HG03159 (cell line): ENCODE measurements around the gene FBXL15.

Experiments used
- ATAC-seq: cut with Tn5 transposase; IDR thresholded peaks from one replicate; pipeline ENCODE4 v1.9.1; 2021; ENCODE audit warnings: mild to moderate bottlenecking, moderate library complexity; ENCODE audit not compliant: unreplicated experiment

The FBXL15 gene

DNA sequence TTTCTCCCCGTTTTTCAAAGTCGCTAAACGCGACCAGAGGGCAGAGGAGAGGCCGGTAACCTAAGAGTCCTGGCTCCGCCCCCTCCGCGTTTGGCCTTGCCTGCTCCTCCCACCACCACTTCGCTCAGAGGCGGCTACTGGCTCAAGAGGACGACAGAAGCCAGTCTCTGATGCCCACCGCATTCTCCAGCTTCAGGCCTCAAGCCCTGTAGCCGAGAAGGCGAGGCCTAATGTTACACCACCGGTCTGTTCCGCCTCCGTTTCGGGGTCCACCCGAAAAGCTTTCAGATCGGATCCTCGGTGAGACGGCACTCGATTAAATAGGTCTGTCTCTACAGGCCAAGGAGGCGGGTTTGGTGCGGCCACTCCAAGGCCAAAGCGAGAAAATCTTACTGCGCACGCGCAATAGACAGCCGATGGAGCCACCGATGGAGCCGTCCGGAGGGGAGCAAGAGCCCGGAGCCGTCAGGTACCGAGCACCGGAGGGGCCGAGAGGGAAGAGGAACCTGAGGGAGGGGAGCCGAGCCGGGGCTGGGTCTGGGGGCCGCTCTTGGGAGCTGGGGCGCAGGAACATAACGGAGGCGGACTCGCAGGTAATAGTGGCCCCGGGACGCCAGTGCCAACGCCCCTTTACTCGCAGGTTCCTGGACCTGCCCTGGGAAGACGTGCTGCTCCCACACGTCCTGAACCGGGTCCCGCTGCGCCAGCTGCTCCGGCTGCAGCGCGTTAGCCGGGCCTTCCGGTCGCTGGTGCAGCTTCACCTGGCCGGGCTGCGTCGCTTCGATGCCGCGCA lies at the start of gene FBXL15:
FBXL15 (plus strand) TSS at position 123 of the 793 bp plus-strand sequence; CDS start at position 417, 294 bp downstream.
- peak; percentile 66 for ATAC-seq

DNA sequence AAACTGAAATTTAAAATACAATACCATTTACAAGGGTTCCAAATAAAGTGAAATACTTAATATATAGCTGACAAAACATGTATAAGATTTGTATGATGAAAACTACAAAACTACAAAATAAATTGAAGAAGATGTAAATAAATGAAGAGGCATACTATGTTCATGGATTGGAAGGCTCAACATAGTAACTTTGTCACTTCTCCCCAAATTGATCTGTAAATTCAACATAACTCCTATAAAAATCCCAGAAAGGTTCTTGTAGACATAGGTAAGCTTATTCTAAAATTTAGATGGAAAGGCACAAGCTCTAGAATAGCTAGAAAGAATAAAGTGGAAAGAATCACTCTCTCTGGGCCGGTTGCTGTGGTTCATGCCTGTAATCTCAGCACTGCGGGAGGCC lies 49.3 kb upstream of the FBXL15 start:
- ATAC-seq = no peak

GRCh38 chr10:102375250-102375649 lies 45.4 kb upstream of the FBXL15 start:
- ATAC-seq = no peak

DNA sequence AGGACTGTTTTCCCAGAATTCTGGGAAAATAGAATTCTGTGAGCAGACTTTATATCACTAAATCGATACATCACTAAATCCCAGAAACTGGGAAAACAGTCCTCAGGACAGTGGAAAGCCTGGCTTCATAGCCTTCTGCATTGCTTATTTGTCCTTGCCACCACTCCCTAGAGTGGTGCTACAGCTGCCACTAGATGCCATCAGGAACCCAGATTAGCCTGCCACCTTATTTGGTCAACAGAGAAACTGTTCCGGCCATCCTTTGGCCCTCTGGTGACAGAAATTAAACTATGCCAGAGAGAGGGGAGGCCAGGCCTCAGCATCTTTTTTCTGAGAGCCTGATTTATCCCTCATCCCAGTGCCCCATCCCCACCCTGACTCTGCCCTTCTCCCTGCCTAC lies 44.8 kb upstream of the FBXL15 start:
- no peak for ATAC-seq

- ATAC-seq = no peak
Observed at GRCh38 chr10:102376901-102377300, 43.7 kb upstream of the FBXL15 start.

- no peak for ATAC-seq
Observed at GRCh38 chr10:102379383-102379782, 41.3 kb upstream of the FBXL15 start.

DNA sequence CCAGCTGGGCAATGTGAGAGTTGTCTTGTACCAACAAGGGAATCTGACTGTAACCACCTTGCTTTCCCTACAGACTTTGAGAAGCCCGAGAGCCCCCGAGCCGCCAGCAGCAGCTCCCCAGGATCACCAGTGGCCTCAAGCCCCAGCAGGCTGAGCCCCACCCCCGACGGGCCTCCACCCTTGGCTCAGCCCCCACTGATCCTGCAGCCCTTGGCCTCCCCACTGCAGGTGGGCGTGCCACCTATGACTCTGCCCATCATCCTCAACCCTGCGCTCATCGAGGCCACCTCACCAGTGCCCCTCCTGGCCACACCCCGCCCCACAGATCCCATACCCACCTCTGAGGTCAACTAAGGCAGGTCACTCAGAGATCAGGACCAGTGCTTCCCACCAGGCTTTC lies 38.7 kb upstream of the FBXL15 start:
- ATAC-seq = no peak

DNA sequence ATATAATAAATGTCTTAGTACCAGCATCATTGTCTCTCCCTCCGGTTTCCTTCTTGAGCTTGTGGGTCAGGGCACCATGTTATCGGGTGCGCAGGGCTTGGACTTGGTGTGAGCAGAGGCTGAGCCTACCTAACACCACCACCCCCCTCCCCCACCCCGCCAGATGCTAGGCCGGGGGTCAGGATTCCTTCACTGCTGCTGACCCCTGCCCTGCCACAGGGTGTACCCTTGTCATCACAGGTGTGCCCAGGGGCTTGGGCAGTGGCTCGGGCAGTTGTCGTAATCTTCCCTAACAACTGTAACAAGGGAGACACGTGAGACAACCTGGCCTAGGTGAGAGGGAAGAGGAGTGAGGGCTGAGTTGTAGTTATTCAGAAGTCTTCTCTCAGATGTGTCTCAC lies 37.8 kb upstream of the FBXL15 start:
- ATAC-seq = no peak

- no peak for ATAC-seq
Observed at GRCh38 chr10:102384053-102384452, 36.6 kb upstream of the FBXL15 start.

- no peak for ATAC-seq
Observed at GRCh38 chr10:102384606-102385429, 35.8 kb upstream of the FBXL15 start.

- no peak for ATAC-seq
Observed at GRCh38 chr10:102389894-102390293, 30.7 kb upstream of the FBXL15 start.

DNA sequence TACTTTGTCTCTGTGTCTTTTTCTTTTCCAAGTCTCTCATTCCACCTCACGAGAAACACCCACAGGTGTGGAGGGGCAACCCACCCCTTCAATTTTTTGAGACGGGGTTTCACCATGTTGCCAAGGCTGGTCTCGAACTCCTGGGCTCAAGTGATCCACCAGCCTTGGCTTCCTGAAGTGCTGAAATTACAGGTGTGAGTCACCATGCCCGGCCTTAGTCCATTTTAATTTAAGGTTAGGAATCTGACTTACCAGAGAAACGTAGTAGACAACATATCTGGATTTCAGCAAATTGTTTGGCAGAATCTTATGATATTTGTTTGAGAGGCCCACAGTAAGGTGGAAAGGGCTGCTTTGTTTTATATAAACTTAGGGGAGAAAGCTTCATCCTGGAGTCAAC lies 28.3 kb upstream of the FBXL15 start:
- no peak for ATAC-seq

- no peak for ATAC-seq
Observed at GRCh38 chr10:102393411-102394078, 27.1 kb upstream of the FBXL15 start.

- ATAC-seq = peak; percentile 78
Observed at GRCh38 chr10:102394079-102394800, 26.4 kb upstream of the FBXL15 start.

DNA sequence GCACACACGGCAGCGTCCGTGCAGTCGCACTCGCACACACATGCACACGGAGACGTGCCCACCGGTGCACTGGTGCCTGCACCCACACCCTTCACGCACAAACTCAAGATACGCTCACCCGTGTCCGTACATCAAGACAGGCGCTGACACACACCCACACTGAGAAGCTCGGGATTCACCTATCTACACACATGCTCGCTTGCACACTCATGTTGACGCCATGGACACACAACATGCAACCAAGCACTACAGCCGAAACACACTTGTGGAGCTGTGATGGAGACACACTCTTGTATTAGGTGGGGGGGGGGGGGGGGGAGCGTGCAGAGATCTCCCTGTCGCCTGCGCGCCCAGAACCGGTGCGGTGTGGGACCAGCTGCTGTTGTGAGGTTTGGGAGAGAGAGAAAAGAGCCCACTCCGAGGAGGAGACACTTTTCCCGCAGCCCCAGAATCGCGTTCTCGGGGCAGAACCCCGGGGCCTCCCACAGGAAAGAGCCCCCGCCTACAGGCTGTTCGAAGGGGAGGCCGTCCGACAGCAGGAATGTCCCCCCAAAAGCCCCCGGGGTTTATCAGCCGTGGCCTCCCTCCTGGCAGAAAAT lies 25.7 kb upstream of the FBXL15 start:
- ATAC-seq = peak; percentile 3

DNA sequence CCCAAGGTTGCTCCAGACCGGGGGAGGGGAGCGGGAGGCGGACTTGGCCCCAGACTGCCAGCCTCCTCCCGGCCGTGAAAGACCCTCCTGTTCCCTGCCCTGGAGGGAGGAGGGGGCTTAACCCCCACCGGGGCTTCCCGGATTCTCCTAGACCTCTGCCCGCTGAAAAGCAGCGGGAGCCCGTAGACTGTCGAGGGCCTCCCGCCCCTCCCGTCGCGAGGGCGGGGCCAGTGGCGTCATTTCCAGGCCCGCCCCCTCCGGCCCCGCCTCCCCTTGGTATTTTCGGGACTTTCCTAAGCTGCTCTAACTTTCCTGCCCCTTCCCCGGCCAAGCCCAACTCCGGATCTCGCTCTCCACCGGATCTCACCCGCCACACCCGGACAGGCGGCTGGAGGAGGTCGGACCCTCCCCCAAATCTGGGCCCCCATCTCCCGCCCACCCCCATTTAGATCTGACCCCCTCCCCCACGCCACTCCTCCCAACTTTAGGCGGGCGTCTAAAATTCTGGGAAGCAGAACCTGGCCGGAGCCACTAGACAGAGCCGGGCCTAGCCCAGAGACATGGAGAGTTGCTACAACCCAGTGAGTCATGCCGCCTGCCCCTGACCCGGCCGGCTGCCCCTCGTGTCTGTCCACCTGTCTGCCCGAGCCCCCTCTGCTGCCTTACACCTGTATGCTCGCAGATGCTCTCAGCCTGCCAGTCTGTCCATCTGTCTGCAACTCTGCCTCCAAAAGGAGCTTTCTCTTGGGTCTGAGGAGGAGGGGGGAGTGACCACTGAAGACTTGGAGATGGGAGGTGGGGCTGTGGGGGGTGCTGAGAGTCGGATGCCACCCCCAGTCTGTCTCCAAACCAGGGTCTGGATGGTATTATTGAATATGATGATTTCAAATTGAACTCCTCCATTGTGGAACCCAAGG lies 25.0 kb upstream of the FBXL15 start, which contains the start of gene NFKB2:
NFKB2 (plus strand) TSS at position 306 of the 917 bp plus-strand sequence; CDS start at position 561, 255 bp downstream.
- ATAC-seq = peak; percentile 35

- ATAC-seq = no peak
Observed at GRCh38 chr10:102396317-102396650, 24.4 kb upstream of the FBXL15 start.

- no peak for ATAC-seq
Observed at GRCh38 chr10:102396730-102397151, 23.9 kb upstream of the FBXL15 start.
